Testis (tissue), 2 donors: Measurements from ENCODE around the gene MTX3.

Source experiments
- POLR2A ChIP-seq: fragments of 450-650 bp; IDR thresholded peaks from one replicate; pipeline ENCODE4 v1.6.1; 2017; ENCODE audit warnings: antibody characterized with exemption, mild to moderate bottlenecking, moderate library complexity
- TF ChIP-seq, protein P1 (sequence below), 3 experiments: fragments of 450-650 bp in 2 of 3; fragments of 200-600 bp in 1 of 3; sonication (generic) in 1 of 3; IDR thresholded peaks; one replicate each; pipeline ENCODE4 v1.5.1; 2016 to 2019; ENCODE audit warnings: antibody characterized with exemption in 3 of 3, mild to moderate bottlenecking in 2 of 3, moderate library complexity in 1 of 3

DNA sequence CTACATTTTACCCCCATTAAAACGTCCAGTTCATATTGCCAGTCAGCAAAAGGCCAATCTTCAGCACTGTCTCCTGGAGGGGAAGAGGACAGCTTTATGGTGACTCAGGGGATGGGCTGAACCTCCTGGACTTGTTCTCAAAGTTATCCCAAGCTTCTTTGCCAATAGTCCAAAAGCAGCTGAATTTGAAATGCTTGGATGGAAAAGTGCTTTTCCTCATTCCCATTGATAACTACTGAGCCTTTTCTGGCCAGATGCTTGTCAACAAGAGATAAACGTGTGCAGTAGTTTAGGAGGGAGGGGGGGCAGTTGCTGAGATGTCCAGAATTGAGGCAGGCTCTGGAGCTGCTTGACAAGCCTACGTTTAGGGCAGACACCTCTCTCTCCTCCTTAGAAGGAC is 43.5 kb downstream of the MTX3 start:
- TF ChIP-seq, protein P1, sequence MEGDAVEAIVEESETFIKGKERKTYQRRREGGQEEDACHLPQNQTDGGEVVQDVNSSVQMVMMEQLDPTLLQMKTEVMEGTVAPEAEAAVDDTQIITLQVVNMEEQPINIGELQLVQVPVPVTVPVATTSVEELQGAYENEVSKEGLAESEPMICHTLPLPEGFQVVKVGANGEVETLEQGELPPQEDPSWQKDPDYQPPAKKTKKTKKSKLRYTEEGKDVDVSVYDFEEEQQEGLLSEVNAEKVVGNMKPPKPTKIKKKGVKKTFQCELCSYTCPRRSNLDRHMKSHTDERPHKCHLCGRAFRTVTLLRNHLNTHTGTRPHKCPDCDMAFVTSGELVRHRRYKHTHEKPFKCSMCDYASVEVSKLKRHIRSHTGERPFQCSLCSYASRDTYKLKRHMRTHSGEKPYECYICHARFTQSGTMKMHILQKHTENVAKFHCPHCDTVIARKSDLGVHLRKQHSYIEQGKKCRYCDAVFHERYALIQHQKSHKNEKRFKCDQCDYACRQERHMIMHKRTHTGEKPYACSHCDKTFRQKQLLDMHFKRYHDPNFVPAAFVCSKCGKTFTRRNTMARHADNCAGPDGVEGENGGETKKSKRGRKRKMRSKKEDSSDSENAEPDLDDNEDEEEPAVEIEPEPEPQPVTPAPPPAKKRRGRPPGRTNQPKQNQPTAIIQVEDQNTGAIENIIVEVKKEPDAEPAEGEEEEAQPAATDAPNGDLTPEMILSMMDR (IDR thresholded peaks at IDR 0.05): no peak
- TF ChIP-seq POLR2A: no peak
